H9 (cell line): ENCODE measurements around the gene KCNAB2. TPM values are rescaled to one million over a fixed set of nuclear protein-coding genes. Genes with fewer than 3 reads are reported as not detected.

ENCODE experiments used
- DNase-seq: peaks from one replicate; pipeline ENCODE4 v3.0.0-alpha.2; 2017
- H2AFZ ChIP-seq: one replicate; pipeline ENCODE4 v1.6.1; 2013; ENCODE audit warnings: mild to moderate bottlenecking, low read length, control low read depth, moderate library complexity
- H2AK5ac ChIP-seq: 2 replicates; pipeline ENCODE4 v1.6.1; 2013; ENCODE audit warnings: low read length, control low read depth, mixed read lengths; ENCODE audit not compliant: insufficient read length
- H2BK120ac ChIP-seq: one replicate; pipeline ENCODE4 v1.6.1; 2013; ENCODE audit warnings: low read depth, mild to moderate bottlenecking, low read length, control low read depth, inconsistent platforms; ENCODE audit not compliant: poor library complexity, severe bottlenecking
- H2BK12ac ChIP-seq: 2 replicates; pipeline ENCODE4 v1.6.1; 2013; ENCODE audit warnings: low read length, control low read depth, mixed read lengths, low read depth; ENCODE audit not compliant: insufficient read length
- H2BK15ac ChIP-seq: 2 replicates; pipeline ENCODE4 v1.6.1; 2013; ENCODE audit warnings: low read depth, low read length, control low read depth
- H2BK20ac ChIP-seq: one replicate; pipeline ENCODE4 v1.6.1; 2013; ENCODE audit warnings: low read depth, mild to moderate bottlenecking, low read length, control low read depth, inconsistent platforms; ENCODE audit not compliant: poor library complexity, severe bottlenecking
- H2BK5ac ChIP-seq: 2 replicates; pipeline ENCODE4 v1.6.1; 2013; ENCODE audit warnings: low read length, control low read depth, mixed read lengths; ENCODE audit not compliant: insufficient read length
- H3K14ac ChIP-seq: 2 replicates; pipeline ENCODE4 v1.6.1; 2013; ENCODE audit warnings: low read length, control low read depth; ENCODE audit not compliant: insufficient read depth
- H3K18ac ChIP-seq: 2 replicates; pipeline ENCODE4 v1.6.1; 2013; ENCODE audit warnings: low read depth, mild to moderate bottlenecking, mixed read lengths, low read length, control low read depth; ENCODE audit not compliant: insufficient read length
- H3K23ac ChIP-seq: 2 replicates; pipeline ENCODE4 v1.6.1; 2013; ENCODE audit warnings: low read length, control low read depth, mixed read lengths, low read depth; ENCODE audit not compliant: insufficient read length
- H3K23me2 ChIP-seq: 2 replicates; pipeline ENCODE4 v1.6.1; 2013; ENCODE audit warnings: low read depth, mild to moderate bottlenecking, mixed read lengths, low read length, control low read depth; ENCODE audit not compliant: insufficient read length, poor library complexity, severe bottlenecking
- H3K27ac ChIP-seq: 2 replicates; pipeline ENCODE4 v1.5.1; 2013; ENCODE audit warnings: low read length, control low read depth, mixed read lengths, low read depth; ENCODE audit not compliant: insufficient read length
- H3K27me3 ChIP-seq: 2 replicates; pipeline ENCODE4 v1.6.1; 2013; ENCODE audit warnings: low read length, control low read depth, inconsistent platforms; ENCODE audit not compliant: insufficient read depth
- H3K4ac ChIP-seq: 2 replicates; pipeline ENCODE4 v1.6.1; 2013; ENCODE audit warnings: low read depth, mild to moderate bottlenecking, control low read depth, inconsistent platforms, low read length, moderate library complexity
- H3K4me1 ChIP-seq: 2 replicates; pipeline ENCODE4 v1.6.1; 2013; ENCODE audit warnings: low read length, control low read depth, inconsistent platforms; ENCODE audit not compliant: insufficient read depth
- H3K4me2 ChIP-seq: 2 replicates; pipeline ENCODE4 v1.6.1; 2013; ENCODE audit warnings: low read length, control low read depth, mixed read lengths; ENCODE audit not compliant: insufficient read length, insufficient read depth
- H3K56ac ChIP-seq: 2 replicates; pipeline ENCODE4 v1.6.1; 2013; ENCODE audit warnings: low read depth, mild to moderate bottlenecking, mixed read lengths, low read length, control low read depth; ENCODE audit not compliant: insufficient read length
- H3K79me1 ChIP-seq: 2 replicates; pipeline ENCODE4 v1.6.1; 2013; ENCODE audit warnings: low read depth, mild to moderate bottlenecking, moderate library complexity, low read length, control low read depth, inconsistent platforms; ENCODE audit not compliant: insufficient read depth, poor library complexity, severe bottlenecking
- H3K79me2 ChIP-seq: 2 replicates; pipeline ENCODE4 v1.6.1; 2013; ENCODE audit warnings: low read length, control low read depth, inconsistent platforms; ENCODE audit not compliant: insufficient read depth
- H3K9ac ChIP-seq: 2 replicates; pipeline ENCODE4 v1.6.1; 2013; ENCODE audit warnings: low read length, control low read depth, mixed read lengths; ENCODE audit not compliant: insufficient read length; ENCODE audit errors: extremely low read depth
- H3K9me3 ChIP-seq: one replicate; pipeline ENCODE4 v1.6.1; 2013; ENCODE audit warnings: low read depth, low read length, inconsistent platforms; ENCODE audit not compliant: control insufficient read depth
- H3T11ph ChIP-seq: one replicate; pipeline ENCODE4 v1.6.1; 2013; ENCODE audit warnings: mild to moderate bottlenecking, low read length, control low read depth, inconsistent platforms
- H4K20me1 ChIP-seq: one replicate; pipeline ENCODE4 v1.6.1; 2013; ENCODE audit not compliant: control insufficient read depth, insufficient read length, insufficient read depth
- H4K5ac ChIP-seq: 2 replicates; pipeline ENCODE4 v1.6.1; 2013; ENCODE audit warnings: low read depth, mild to moderate bottlenecking, mixed read lengths, low read length, control low read depth; ENCODE audit not compliant: insufficient read length
- H4K8ac ChIP-seq: replicated peaks from 2 replicates; pipeline ENCODE4 v1.6.1; 2013; ENCODE audit warnings: low read length, control low read depth, mixed read lengths, low read depth; ENCODE audit not compliant: insufficient read length
- H4K91ac ChIP-seq: 2 replicates; pipeline ENCODE4 v1.6.1; 2013; ENCODE audit warnings: low read depth, mild to moderate bottlenecking, moderate library complexity, mixed read lengths, low read length, control low read depth; ENCODE audit not compliant: insufficient read length
- H3K27ac Mint-ChIP-seq, 3 experiments: 2 replicates in 2 of 3; 3 replicates in 1 of 3; pipeline ENCODE4 v1.8.0; 2020 to 2021; ENCODE audit warnings: mixed read lengths in 3 of 3, mild to moderate bottlenecking in 1 of 3, moderate library complexity in 1 of 3
- H3K27me3 Mint-ChIP-seq: 2 replicates; pipeline ENCODE4 v1.8.0; 2021; ENCODE audit warnings: low read depth, mild to moderate bottlenecking, moderate library complexity, mixed read lengths
- H3K36me3 Mint-ChIP-seq, 3 experiments: 2 replicates in 2 of 3; 3 replicates in 1 of 3; pipeline ENCODE4 v1.8.0; 2020 to 2021; ENCODE audit warnings: low read depth in 3 of 3, mixed read lengths in 3 of 3; ENCODE audit not compliant: insufficient read depth in 1 of 3
- H3K4me1 Mint-ChIP-seq, 2 experiments: 2 replicates each; pipeline ENCODE4 v1.8.0; 2020; ENCODE audit warnings: mixed read lengths in 2 of 2
- H3K4me3 Mint-ChIP-seq, 2 experiments: 2 replicates in 1 of 2; 3 replicates in 1 of 2; pipeline ENCODE4 v1.8.0; 2020 to 2021; ENCODE audit warnings: mild to moderate bottlenecking in 2 of 2, mixed read lengths in 2 of 2, moderate library complexity in 1 of 2
- H3K9me3 Mint-ChIP-seq, 2 experiments: 2 replicates in 1 of 2; 3 replicates in 1 of 2; pipeline ENCODE4 v1.8.0; 2020; ENCODE audit warnings: mild to moderate bottlenecking in 2 of 2, mixed read lengths in 2 of 2, moderate library complexity in 1 of 2
- CTCF ChIP-seq: fragments of 200-600 bp; sonication (generic); conservative IDR thresholded peaks from 3 replicates; pipeline ENCODE4 v1.8.0; 2021; ENCODE audit warnings: antibody characterized with exemption, mild to moderate bottlenecking
- WGBS: extraction: QIAGEN DNeasy Blood & Tissue Kit; methylation state at CpG from one replicate; pipeline ENCODE4 v1.1.7; 2013; ENCODE audit warnings: missing lambda C conversion rate, low lambda C conversion rate, mixed read lengths; ENCODE audit not compliant: insufficient read length; ENCODE audit errors: extremely low coverage; 5-methylcytosine and 5-hydroxymethylcytosine counted together
- total RNA-seq: library from RNA; stranded (reverse); gene quantifications from 2 replicates; pipeline ENCODE4 v1.2.1, GENCODE V29; 2021

The KCNAB2 gene
- total RNA-seq, 1 experiment from 2014 or later: 8.3 TPM

GRCh38 chr1:6009120-6010040 lies 36.3 kb upstream of the KCNAB2 start:
- Histone ChIP-seq H2BK15ac (no peak overlapping the region), H3K79me2 (no peaks in the 10 kb centered on the region), H3K23me2 (no peaks in the 10 kb centered on the region), H2BK120ac (no peak overlapping the region), H4K91ac (no peak overlapping the region), H2AFZ (no peak overlapping the region), H3K9ac (no peak overlapping the region), H2AK5ac (no peak overlapping the region), H4K5ac (no peak overlapping the region), H3K14ac (no peak overlapping the region), H3K27ac (no peak overlapping the region), H2BK12ac (no peak overlapping the region), H4K8ac (no peak overlapping the region), H4K20me1 (no peaks in the 10 kb centered on the region), H3K56ac (no peak overlapping the region), H3K9me3 (no peaks in the 10 kb centered on the region), H3K23ac (no peak overlapping the region), H3K4me1 (no peaks in the 10 kb centered on the region), H3K27me3 (no peaks in the 10 kb centered on the region), H3K18ac (no peak overlapping the region), H2BK20ac (no peak overlapping the region), H3K4me2 (no peak overlapping the region), H3T11ph (no peak overlapping the region), H3K4ac (no peak overlapping the region), H2BK5ac (no peak overlapping the region), H3K79me1 (no peaks in the 10 kb centered on the region)
- WGBS: no CpG with 5 or more reads among the region's 23 CpGs
- Mint-ChIP-seq H3K36me3 (peaks cover 0 to 1% (median 0%) of the 10 kb centered on the region in 3 experiments; a peak in 1 of 7 replicates), H3K4me1 (peaks cover 3 to 14% of the 10 kb centered on the region in 2 experiments), H3K4me3 (no peak overlapping the region), H3K27ac (peak overlapping the region in 2 of 3 experiments; percentile 40 to 70; a peak in 3 of 7 replicates), H3K9me3 (no peaks in the 10 kb centered on the region), H3K27me3 (peaks cover 17% of the 10 kb centered on the region)
- DNase-seq: no peak
- no peak for TF ChIP-seq CTCF
